AML-193 (cell line): Measurements from ENCODE around the gene MACO1.
"Not testable (repeated sequence)": the region's sequence is repeated elsewhere in the genome, so short reads cannot be mapped to it uniquely, and the experiment has no call there.

Source experiments
- DNase-seq, 2 experiments: peaks; one replicate each; lab custom pipeline; 2025; lab: John Stamatoyannopoulos, UW

MACO1 gene

GRCh38 chr1:25425098-25426085, 5.3 kb upstream of the MACO1 start:
- no peak for DNase-seq

GRCh38 chr1:25427696-25428095, 3.0 kb upstream of the MACO1 start:
- DNase-seq: no peak

- DNase-seq: no peak
These were observed 2.1 kb upstream of the MACO1 start for GRCh38 chr1:25428475-25429166.

- DNase-seq: no peak
These were observed 527 bp downstream of the MACO1 start for GRCh38 chr1:25430967-25431881.

GRCh38 chr1:25431955-25432719, 1.4 kb downstream of the MACO1 start:
- no peak for DNase-seq

- no peak for DNase-seq
These were observed 2.2 kb downstream of the MACO1 start for GRCh38 chr1:25432749-25433388.

- DNase-seq: no peak
These were observed 2.9 kb downstream of the MACO1 start for GRCh38 chr1:25433389-25434186.

- peak; percentile 20 to 28 for DNase-seq
These were observed 4.9 kb downstream of the MACO1 start for GRCh38 chr1:25435397-25436108.

GRCh38 chr1:25437672-25438071, 7.0 kb downstream of the MACO1 start:
- no peak for DNase-seq

GRCh38 chr1:25439287-25439686, 8.6 kb downstream of the MACO1 start:
- DNase-seq: no peak

GRCh38 chr1:25442178-25442577, 11.5 kb downstream of the MACO1 start:
- no peak for DNase-seq

- no peak for DNase-seq
These were observed 12.5 kb downstream of the MACO1 start for GRCh38 chr1:25443030-25443699.

- DNase-seq: not testable (repeated sequence)
These were observed 13.9 kb downstream of the MACO1 start for GRCh38 chr1:25444604-25445003.

- DNase-seq: no peak
These were observed 15.4 kb downstream of the MACO1 start for GRCh38 chr1:25445993-25446538.

GRCh38 chr1:25447547-25447946, 16.9 kb downstream of the MACO1 start:
- no peak for DNase-seq

- no peak for DNase-seq
These were observed 20.2 kb downstream of the MACO1 start for GRCh38 chr1:25450891-25451290.

GRCh38 chr1:25451908-25452307, 21.2 kb downstream of the MACO1 start:
- peak in 1 of 2 experiments; percentile 17 for DNase-seq

GRCh38 chr1:25456502-25456901, 25.8 kb downstream of the MACO1 start:
- peak; percentile 80 to 82 for DNase-seq
